Peyer's patch (tissue), 4 donors: ENCODE measurements around the gene BRF1. TPM values are rescaled to one million over a fixed set of nuclear protein-coding genes. Genes with fewer than 3 reads are reported as not detected.

Source experiments
- DNase-seq, 3 donors: peaks; one replicate each; pipeline ENCODE4 v3.0.0-alpha.2; 2017 to 2019
- H3K27ac ChIP-seq, 4 donors: fragments of 200-600 bp; sonication (generic); one replicate each; pipeline ENCODE4 v1.5.1; 2016 to 2019
- H3K27me3 ChIP-seq, 2 donors: fragments of 200-600 bp; sonication (generic); one replicate each; pipeline ENCODE4 v1.5.1; 2019
- H3K36me3 ChIP-seq, 3 donors: fragments of 200-600 bp; sonication (generic); one replicate each; pipeline ENCODE4 v1.5.1; 2016 to 2019
- H3K4me1 ChIP-seq, 4 donors: fragments of 200-600 bp; sonication (generic); one replicate each; pipeline ENCODE4 v1.5.1; 2016 to 2019
- H3K4me3 ChIP-seq, 4 donors: fragments of 200-600 bp; sonication (generic); 1 replicate in 3 of 4; 2 replicates in 1 of 4; pipeline ENCODE4 v1.5.1; 2016 to 2019; ENCODE audit warnings: mild to moderate bottlenecking in 1 of 4
- H3K9me3 ChIP-seq, 4 donors: fragments of 200-600 bp; sonication (generic); one replicate each; pipeline ENCODE4 v1.5.1; 2016 to 2019; ENCODE audit warnings: mild to moderate bottlenecking in 1 of 4
- POLR2A ChIP-seq, 2 donors: fragments of 450-650 bp; IDR thresholded peaks; one replicate each; pipeline ENCODE4 v1.5.1; 2017; ENCODE audit warnings: antibody characterized with exemption in 2 of 2, mild to moderate bottlenecking in 2 of 2, moderate library complexity in 2 of 2
- total RNA-seq, 4 donors: library from RNA; depleted of rRNA; stranded (reverse); fragments of >200 nt; gene quantifications; one replicate each; pipeline ENCODE4 v1.1.0, GENCODE V29; 2016
- TF ChIP-seq, protein P1 (sequence below), 6 experiments: fragments of 450-650 bp in 4 of 6; fragments of 200-600 bp in 2 of 6; sonication (generic) in 1 of 6; IDR thresholded peaks; one replicate each; pipeline ENCODE4 v1.5.1; 2017 to 2019; ENCODE audit warnings: antibody characterized with exemption in 6 of 6, mild to moderate bottlenecking in 3 of 6, moderate library complexity in 1 of 6

Gene BRF1
- total RNA-seq, 4 donors from 2014 or later = 40.8 to 112 (median 90.3) TPM

DNA sequence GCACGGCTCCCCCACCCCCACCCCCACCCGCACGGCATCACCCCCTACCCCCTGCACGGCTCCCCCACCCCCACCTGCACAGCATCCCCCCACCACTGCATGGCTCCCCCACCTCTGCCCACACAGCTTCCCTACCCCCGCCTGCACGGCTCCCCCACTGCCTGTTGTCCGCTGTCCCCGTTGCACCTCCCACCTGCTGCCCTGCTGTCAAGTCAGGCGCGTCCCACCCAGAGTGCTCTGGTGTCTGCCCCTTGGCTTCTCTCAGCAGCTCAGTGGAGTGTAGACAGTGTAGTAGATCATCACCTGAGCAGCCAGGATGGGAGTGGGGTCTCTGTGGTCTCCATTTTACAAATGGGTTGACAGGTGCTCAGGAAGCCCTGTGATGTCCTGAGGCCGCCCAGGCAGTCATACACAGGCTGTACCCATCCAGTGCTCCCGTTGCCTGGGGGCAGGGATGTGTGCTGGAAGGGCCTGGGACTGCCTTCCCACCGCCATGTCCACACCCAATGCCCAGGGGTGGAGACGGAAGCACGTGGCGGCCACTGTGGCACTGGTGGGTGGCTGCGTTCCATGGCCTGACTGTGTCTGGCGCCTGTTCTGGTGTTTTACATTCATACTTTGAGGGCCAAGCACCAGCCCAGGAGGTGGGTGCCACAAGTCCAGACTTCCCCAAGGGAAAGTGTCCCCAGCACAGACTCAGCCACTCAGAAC lies 46.2 kb upstream of the BRF1 start:
- no peak for TF ChIP-seq POLR2A (IDR thresholded peaks at IDR 0.05)
- TF ChIP-seq, protein P1, sequence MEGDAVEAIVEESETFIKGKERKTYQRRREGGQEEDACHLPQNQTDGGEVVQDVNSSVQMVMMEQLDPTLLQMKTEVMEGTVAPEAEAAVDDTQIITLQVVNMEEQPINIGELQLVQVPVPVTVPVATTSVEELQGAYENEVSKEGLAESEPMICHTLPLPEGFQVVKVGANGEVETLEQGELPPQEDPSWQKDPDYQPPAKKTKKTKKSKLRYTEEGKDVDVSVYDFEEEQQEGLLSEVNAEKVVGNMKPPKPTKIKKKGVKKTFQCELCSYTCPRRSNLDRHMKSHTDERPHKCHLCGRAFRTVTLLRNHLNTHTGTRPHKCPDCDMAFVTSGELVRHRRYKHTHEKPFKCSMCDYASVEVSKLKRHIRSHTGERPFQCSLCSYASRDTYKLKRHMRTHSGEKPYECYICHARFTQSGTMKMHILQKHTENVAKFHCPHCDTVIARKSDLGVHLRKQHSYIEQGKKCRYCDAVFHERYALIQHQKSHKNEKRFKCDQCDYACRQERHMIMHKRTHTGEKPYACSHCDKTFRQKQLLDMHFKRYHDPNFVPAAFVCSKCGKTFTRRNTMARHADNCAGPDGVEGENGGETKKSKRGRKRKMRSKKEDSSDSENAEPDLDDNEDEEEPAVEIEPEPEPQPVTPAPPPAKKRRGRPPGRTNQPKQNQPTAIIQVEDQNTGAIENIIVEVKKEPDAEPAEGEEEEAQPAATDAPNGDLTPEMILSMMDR (IDR thresholded peaks at IDR 0.05) = no peak
- Histone ChIP-seq H3K27me3 (no peaks in the 10 kb centered on the region), H3K4me1 (peaks cover 0 to 3% (median 0%) of the 10 kb centered on the region in 4 donors), H3K9me3 (no peaks in the 10 kb centered on the region), H3K36me3 (no peaks in the 10 kb centered on the region), H3K4me3 (no peak overlapping the region), H3K27ac (no peak overlapping the region)
- DNase-seq = no peak

DNA sequence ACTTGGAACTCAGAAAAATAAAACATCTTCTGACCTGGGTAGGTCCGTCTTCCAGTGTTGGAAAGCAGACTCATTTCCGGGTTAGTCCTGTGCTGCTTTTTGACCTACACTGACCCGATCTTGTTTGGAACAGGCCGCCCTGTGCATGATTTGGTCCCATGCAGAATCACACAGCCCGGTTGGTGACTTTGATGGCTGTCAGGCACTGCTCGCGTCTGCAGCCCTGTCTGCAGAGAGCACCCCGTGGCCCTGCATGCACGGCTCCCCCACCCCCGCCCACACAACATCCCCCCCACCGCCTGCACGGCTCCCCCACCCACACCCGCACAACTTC lies 45.4 kb upstream of the BRF1 start:
- Histone ChIP-seq H3K27me3 (no peaks in the 10 kb centered on the region), H3K4me1 (no peaks in the 10 kb centered on the region), H3K9me3 (no peaks in the 10 kb centered on the region), H3K4me3 (no peak overlapping the region), H3K27ac (no peak overlapping the region), H3K36me3 (no peaks in the 10 kb centered on the region)
- DNase-seq = no peak
- TF ChIP-seq, protein P1 (IDR thresholded peaks at IDR 0.05) = no peak
- no peak for TF ChIP-seq POLR2A (IDR thresholded peaks at IDR 0.05)

DNA sequence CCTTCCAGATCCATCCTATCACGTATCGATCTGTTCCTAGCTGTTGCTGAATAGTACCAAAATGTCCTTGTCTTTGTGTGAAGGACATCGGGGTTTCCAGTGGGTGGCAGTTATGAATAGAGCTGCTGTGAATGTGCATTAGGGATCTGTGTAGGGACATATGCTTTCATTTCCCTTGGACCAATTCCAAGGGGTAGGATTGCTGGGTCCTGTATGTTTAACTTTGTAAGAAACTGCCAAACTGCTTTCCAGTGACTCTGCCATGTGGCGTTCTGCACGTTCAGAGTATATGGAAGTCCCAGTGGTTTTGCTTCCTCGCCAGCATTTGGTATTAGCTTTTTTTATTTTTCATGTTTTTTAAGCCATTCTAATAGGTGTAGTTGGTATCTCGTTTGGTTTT lies 42.4 kb upstream of the BRF1 start:
- no peak for DNase-seq
- no peak overlapping the region for H3K4me3 ChIP-seq
- peaks cover 0 to 11% (median 0%) of the 10 kb centered on the region in 4 donors for H3K4me1 ChIP-seq
- TF ChIP-seq POLR2A (IDR thresholded peaks at IDR 0.05) = no peak
- TF ChIP-seq, protein P1 (IDR thresholded peaks at IDR 0.05) = no peak
- H3K36me3 ChIP-seq = no peaks in the 10 kb centered on the region
- H3K9me3 ChIP-seq = no peaks in the 10 kb centered on the region
- H3K27me3 ChIP-seq = no peaks in the 10 kb centered on the region
- H3K27ac ChIP-seq = no peak overlapping the region

DNA sequence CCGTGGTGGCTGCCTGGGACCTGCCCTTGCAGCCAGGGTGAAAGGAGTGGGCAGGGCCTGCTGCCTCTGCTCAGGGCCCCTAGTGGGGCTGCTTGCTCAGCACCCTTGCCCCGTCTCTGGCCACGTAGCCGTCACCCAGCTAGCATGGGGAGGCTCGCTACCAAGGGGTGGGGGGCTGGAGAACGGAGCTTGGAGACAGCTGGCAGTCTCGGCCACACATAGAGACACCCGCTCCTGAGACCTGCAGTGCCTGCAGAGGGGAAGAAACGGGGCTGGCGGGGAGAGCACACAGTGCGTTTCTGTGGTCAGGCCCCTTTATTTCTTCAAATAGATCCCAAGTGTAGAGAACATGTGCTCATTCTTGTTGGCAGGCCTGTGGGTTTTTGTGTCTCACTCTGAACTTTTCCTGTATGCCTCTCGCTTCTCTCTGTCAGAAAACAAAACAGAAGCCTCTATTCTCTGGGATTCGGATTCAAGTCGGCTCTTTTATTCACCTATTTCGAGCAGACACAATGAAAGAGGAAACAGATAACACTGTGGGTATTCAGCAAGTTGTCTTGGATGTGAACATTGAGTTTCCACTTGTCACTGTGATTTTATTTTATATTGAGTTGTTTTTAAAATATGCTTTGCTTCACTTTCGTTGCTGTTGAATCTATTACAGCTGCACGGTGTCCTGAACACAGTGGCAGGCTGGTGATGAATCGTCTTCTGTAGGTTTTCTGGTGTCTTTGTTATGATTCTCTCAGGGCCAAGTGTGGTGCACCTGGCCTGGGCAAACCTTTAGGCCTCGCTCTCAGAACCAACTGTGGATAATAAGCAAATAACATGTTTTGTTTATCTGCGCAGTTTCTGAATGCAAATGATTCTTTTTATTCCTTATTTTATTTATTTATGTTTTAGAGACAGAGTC lies 40.3 kb upstream of the BRF1 start:
- Histone ChIP-seq H3K27me3 (no peaks in the 10 kb centered on the region), H3K4me3 (no peak overlapping the region), H3K27ac (no peak overlapping the region), H3K36me3 (no peaks in the 10 kb centered on the region), H3K4me1 (peaks cover 0 to 16% (median 0%) of the 10 kb centered on the region in 4 donors), H3K9me3 (no peaks in the 10 kb centered on the region)
- DNase-seq = no peak
- TF ChIP-seq POLR2A (IDR thresholded peaks at IDR 0.05) = no peak
- TF ChIP-seq, protein P1 (IDR thresholded peaks at IDR 0.05) = no peak

DNA sequence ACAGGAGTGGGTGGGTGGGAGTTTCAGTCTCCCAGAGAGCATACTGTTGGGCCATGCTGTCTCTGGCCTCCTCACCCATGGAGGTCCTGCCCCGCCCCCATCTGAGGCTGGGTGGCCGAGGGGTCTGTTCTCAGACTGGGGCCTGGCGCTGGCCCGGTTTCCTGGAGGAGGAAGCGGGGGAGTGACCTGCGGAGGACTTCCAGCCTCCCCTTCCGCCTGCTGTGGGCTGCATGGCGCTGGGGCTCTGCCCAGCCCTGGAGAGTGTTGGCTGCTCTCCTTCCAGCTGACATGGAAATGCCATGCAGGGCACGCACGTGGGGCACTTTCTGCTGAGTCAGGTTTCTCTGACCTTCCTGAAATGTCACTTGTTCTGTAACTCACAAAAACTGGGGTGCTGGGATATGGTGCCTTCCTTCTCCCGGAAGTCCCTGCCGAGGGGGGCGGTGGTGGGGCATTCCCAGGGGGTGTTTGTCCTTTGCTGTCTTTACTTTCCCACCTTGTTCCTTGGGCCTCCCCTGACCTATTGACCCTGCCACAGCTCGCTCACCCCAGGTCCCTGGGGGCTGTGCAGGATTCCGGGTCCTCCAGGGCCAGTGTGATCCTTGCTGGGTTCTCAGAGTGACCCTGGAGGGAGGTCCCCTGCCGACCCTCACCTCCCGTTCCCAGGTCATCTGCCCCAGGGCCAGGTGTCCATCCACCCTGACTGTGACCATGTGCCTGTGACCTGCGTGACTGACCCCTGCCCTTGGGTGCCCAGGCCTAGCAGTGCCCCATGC lies 37.4 kb upstream of the BRF1 start:
- Histone ChIP-seq H3K27ac (no peak overlapping the region), H3K4me1 (peaks cover 0 to 16% (median 0%) of the 10 kb centered on the region in 4 donors), H3K4me3 (no peak overlapping the region), H3K36me3 (no peaks in the 10 kb centered on the region), H3K9me3 (no peaks in the 10 kb centered on the region), H3K27me3 (no peaks in the 10 kb centered on the region)
- TF ChIP-seq POLR2A (IDR thresholded peaks at IDR 0.05) = no peak
- TF ChIP-seq, protein P1 (IDR thresholded peaks at IDR 0.05) = no peak
- no peak for DNase-seq
